Ovary (tissue), 3 donors: ENCODE measurements around the gene MAPK8.

Experiments
- EP300 ChIP-seq: sonication (generic); formaldehyde crosslinking; IDR thresholded peaks from one replicate; pipeline ENCODE4 v1.6.1; 2017; ENCODE audit warnings: antibody characterized with exemption
- TF ChIP-seq, protein P1 (sequence below), 3 donors: fragments of 450-650 bp in 2 of 3; fragments of 200-600 bp in 1 of 3; IDR thresholded peaks; one replicate each; pipeline versions ENCODE4 v1.5.1 to v1.8.0; 2016 to 2022; ENCODE audit warnings: antibody characterized with exemption in 3 of 3, mild to moderate bottlenecking in 1 of 3
- donor health status: DM: no; HTN: no; CAD: no.

DNA sequence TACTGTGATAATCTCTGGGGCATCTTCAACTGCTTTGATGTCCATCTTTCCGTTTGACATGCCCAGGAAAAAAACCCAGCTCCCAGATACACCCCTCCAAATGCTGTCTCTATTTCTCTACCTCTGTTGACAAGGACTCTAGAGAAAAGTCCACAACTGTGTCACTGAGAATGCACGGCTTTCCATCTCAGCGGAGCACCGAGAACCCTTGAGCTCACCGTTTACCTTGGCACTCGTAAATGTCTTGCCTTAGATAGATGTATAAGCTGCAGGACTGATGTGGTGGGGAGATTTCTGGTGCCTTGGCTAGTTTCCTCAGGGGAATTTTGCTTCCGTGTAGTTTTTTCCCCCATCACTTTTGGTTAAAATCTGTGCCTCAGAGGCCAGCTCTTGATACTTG, 7.4 kb upstream of the MAPK8 start:
- TF ChIP-seq EP300 = no peak
- TF ChIP-seq, protein P1, sequence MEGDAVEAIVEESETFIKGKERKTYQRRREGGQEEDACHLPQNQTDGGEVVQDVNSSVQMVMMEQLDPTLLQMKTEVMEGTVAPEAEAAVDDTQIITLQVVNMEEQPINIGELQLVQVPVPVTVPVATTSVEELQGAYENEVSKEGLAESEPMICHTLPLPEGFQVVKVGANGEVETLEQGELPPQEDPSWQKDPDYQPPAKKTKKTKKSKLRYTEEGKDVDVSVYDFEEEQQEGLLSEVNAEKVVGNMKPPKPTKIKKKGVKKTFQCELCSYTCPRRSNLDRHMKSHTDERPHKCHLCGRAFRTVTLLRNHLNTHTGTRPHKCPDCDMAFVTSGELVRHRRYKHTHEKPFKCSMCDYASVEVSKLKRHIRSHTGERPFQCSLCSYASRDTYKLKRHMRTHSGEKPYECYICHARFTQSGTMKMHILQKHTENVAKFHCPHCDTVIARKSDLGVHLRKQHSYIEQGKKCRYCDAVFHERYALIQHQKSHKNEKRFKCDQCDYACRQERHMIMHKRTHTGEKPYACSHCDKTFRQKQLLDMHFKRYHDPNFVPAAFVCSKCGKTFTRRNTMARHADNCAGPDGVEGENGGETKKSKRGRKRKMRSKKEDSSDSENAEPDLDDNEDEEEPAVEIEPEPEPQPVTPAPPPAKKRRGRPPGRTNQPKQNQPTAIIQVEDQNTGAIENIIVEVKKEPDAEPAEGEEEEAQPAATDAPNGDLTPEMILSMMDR (IDR thresholded peaks at IDR 0.05) = no peak
